GM21367 (cell line): ENCODE results near the gene FAM184A.

Source experiments
- ATAC-seq: cut with Tn5 transposase; IDR thresholded peaks from one replicate; pipeline ENCODE4 v1.9.1; 2021; ENCODE audit not compliant: unreplicated experiment

Gene FAM184A

DNA sequence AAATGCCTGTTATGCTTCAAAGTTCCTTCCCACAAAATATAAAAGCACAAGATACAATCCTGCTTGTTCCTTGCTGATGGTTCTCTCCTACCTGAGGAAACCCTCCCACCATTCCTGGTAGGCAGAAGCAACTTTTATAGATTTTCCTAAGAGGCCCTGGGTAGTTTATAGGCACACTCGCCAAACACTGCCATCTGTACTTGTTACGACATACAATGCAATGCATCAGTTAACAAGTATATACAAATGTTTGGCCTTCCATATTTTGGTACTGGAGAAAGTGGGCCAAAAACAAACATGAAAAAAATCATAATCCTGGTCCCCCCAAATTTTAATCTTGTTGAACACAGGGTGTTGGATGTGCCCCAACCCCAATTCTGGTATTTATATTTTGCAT is 160.1 kb downstream of the FAM184A start:
- no peak for ATAC-seq

DNA sequence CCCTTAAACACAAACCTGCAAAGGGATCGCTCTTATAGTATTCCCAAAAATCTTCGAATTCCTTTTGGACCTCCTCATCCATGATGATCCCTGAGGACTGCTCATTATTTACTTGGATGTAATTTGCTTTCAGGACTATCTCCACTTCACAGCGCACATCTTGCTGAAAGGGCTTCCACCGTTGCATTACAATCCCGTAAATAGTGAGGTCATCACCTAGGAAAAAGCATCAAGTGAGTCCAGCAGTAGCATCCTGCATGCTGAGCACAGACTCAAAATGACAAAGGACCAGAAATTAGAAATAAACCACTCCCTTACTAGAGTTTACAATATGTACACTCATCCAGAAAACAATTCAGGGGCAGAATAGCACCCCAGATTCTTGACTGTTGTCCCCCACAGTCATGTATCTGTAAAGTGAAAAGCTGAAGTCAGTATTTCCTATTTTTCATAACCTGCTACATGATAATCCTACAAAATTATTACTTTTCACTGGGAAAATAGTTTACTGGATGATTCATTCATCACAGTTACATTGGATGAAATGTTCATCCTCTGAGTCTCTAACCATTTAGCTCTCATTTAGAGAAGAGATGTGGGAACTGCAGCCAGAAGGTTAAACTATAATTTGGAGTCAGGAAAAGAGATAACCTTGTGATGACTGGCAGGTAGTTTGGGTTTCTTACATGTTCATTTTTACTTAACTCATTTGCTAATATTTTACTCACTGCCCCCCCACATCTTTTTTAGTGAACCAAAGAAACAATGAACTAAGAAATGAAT is 160.7 kb downstream of the FAM184A start:
- no peak for ATAC-seq

DNA sequence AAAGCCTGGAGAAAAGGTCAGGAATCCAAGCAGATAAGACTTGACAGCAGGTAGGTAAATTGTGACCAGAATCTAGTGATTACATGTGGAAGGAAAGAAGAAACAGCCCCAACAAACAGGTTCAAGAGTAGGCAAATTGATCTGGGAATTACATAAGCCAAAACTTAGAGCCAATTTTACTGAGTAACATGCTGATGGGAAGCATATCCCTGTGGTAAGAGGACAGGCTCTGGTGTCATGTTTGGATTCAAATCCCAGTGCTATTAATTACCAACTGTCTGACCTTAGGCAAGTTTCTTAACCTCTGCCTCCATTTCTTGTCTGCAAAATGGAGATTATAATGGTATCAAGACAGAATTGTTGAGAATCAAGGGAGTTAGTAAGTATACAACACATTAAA is 163.9 kb downstream of the FAM184A start:
- no peak for ATAC-seq

DNA sequence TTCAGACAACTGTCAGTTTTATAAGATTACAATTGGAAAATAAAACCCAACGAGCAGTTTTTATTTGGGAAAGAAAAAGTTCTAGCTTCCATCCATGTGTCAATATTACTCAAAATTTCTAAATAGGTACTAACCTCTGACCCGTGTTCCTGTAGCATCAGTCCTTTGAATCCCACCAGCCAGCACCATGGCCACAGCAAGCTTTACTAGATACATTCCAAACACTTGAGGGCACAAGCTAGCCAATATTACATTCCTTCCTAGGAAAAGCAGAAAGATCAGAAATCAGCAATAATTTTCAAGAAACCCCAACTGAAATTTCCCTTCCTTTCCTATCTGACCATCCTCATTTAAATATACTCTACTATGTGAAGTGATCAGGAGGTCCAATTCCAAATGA is 165.3 kb downstream of the FAM184A start:
- ATAC-seq = no peak

DNA sequence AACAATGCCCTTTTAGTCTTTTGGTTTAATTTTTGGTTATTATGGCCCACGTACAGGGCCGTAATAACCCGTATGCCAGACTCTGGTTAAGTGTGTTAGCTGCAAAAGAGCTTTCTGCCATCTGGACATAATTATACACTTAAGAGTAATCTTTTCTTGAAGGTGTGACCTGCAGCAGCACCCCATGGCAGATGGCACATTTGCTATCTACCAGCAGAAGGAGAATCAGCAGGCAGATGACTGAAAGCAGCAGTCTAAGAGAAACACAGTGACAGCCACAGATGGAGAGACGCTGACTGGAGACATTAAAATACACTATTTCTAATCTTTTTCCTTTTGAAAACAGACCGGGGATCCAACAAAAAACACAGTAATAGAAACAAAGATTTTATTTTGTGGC is 165.8 kb downstream of the FAM184A start:
- ATAC-seq = no peak
